Subcutaneous adipose tissue (tissue), 4 donors: Measurements from ENCODE around the gene AGBL3. TPM values are rescaled to one million over a fixed set of nuclear protein-coding genes. Genes with fewer than 3 reads are reported as not detected.

Experiments
- total RNA-seq, 4 donors: library from RNA; depleted of rRNA; stranded (reverse); fragments of >200 nt; gene quantifications; one replicate each; pipeline ENCODE4 v1.1.0, GENCODE V29; 2016
- TF ChIP-seq, protein P1 (sequence below): fragments of 450-650 bp; IDR thresholded peaks from one replicate; pipeline ENCODE4 v1.5.1; 2016; ENCODE audit warnings: low read depth, mild to moderate bottlenecking, control low read depth, antibody characterized with exemption, moderate library complexity

The AGBL3 gene
- total RNA-seq, 4 donors from 2014 or later, result 2.9 to 4.9 (median 3.6) TPM

DNA sequence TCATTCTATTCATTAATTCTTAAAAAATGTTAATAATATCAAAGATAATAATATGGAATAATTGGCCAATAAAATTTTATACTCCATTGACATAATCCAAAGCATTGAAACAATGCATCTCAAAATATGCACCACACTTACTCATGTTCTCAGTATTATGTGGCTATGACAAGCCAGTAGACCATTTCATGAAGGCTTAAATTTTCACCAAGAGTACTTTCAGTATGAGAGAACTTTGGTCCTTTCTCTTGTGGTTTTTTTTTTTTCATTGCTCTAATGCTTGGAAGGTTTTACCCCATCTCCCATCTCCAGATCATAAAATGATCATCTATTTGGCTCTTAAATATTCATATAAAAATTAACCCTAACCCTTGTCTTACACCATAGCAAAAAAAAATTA is 116.1 kb downstream of the AGBL3 start:
- TF ChIP-seq, protein P1, sequence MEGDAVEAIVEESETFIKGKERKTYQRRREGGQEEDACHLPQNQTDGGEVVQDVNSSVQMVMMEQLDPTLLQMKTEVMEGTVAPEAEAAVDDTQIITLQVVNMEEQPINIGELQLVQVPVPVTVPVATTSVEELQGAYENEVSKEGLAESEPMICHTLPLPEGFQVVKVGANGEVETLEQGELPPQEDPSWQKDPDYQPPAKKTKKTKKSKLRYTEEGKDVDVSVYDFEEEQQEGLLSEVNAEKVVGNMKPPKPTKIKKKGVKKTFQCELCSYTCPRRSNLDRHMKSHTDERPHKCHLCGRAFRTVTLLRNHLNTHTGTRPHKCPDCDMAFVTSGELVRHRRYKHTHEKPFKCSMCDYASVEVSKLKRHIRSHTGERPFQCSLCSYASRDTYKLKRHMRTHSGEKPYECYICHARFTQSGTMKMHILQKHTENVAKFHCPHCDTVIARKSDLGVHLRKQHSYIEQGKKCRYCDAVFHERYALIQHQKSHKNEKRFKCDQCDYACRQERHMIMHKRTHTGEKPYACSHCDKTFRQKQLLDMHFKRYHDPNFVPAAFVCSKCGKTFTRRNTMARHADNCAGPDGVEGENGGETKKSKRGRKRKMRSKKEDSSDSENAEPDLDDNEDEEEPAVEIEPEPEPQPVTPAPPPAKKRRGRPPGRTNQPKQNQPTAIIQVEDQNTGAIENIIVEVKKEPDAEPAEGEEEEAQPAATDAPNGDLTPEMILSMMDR, result no peak

GRCh38 chr7:135109562-135109961 is 123.3 kb downstream of the AGBL3 start:
- TF ChIP-seq, protein P1, result no peak

DNA sequence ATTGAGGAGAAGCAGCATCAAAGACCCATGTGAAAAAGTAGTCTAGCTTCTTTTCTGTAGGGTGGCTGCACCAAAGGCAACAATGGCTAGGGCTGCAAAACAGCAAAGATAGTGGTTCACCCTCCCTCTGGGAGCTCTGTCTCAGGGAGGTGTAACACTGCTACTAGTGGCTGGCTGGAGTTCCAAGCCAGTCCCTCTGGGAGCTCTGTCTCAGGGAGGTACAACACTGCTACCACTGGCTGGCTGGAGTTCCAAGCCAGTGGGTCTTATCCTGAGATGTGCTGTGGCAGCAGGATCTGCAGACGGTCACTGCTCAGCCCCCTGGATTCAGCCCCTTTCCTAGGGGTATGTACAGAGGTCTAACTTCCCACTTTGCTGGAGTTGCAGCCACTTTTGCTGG is 123.7 kb downstream of the AGBL3 start:
- TF ChIP-seq, protein P1, result no peak

- TF ChIP-seq, protein P1, result no peak
Measured at GRCh38 chr7:135111379-135111778, 125.1 kb downstream of the AGBL3 start.

- TF ChIP-seq, protein P1, result no peak
Measured at GRCh38 chr7:135114622-135115021, 128.3 kb downstream of the AGBL3 start.

GRCh38 chr7:135117096-135117495 is 130.8 kb downstream of the AGBL3 start:
- TF ChIP-seq, protein P1, result no peak

DNA sequence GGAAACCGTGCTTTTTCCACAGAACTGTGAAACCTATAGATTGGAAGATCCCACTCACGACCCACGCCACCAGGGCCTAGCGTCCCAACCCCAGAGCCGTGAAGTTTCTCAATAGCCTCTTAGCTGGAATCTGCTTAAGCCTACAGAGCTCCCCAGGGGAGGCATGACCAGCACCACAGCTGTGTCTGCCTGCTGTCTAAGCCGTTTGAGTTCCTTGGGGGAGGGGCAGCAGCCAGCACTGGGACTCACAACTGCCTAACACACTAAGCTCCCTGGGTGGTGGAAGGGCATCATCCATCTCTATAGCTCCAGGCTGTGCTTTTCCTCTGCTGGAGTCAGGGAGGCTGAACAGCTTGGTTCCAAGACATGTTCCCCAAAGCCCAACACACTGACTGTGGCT is 135.6 kb downstream of the AGBL3 start:
- TF ChIP-seq, protein P1, result no peak
